Neural crest cell (in vitro differentiated cells): ENCODE results near the gene TUBB2B. TPM values are rescaled to one million over a fixed set of nuclear protein-coding genes. Genes with fewer than 3 reads are reported as not detected.
"Not testable (repeated sequence)": the region's sequence is repeated elsewhere in the genome, so short reads cannot be mapped to it uniquely, and the experiment has no call there.

Experiments
- DNase-seq: peaks from one replicate; pipeline ENCODE4 v3.0.0; 2021; ENCODE audit warnings: low read depth, mixed read lengths, low spot score
- H3K27ac Mint-ChIP-seq: one replicate; pipeline ENCODE4 v1.8.0; 2021; ENCODE audit warnings: mild to moderate bottlenecking, mixed read lengths; ENCODE audit not compliant: unreplicated experiment
- H3K27me3 Mint-ChIP-seq: 2 replicates; pipeline ENCODE4 v1.8.0; 2021; ENCODE audit warnings: low read depth, mild to moderate bottlenecking, mixed read lengths
- H3K36me3 Mint-ChIP-seq: 2 replicates; pipeline ENCODE4 v1.8.0; 2021; ENCODE audit warnings: low read depth, mild to moderate bottlenecking, mixed read lengths
- H3K4me1 Mint-ChIP-seq: 2 replicates; pipeline ENCODE4 v1.8.0; 2021; ENCODE audit warnings: mixed read lengths
- H3K4me3 Mint-ChIP-seq: one replicate; pipeline ENCODE4 v1.8.0; 2021; ENCODE audit warnings: mild to moderate bottlenecking, mixed read lengths
- H3K9me3 Mint-ChIP-seq: 2 replicates; pipeline ENCODE4 v1.8.0; 2021; ENCODE audit warnings: mixed read lengths
- total RNA-seq: library from RNA; stranded (reverse); gene quantifications from 2 replicates; pipeline ENCODE4 v1.2.1, GENCODE V29; 2021
- TF ChIP-seq, protein P1 (sequence below): fragments of 200-600 bp; sonication (generic); conservative IDR thresholded peaks from 2 replicates; pipeline ENCODE4 v1.5.0; 2021; ENCODE audit warnings: antibody characterized with exemption, mild to moderate bottlenecking

The TUBB2B gene
- total RNA-seq, 1 donor from 2014 or later, result 665 TPM

DNA sequence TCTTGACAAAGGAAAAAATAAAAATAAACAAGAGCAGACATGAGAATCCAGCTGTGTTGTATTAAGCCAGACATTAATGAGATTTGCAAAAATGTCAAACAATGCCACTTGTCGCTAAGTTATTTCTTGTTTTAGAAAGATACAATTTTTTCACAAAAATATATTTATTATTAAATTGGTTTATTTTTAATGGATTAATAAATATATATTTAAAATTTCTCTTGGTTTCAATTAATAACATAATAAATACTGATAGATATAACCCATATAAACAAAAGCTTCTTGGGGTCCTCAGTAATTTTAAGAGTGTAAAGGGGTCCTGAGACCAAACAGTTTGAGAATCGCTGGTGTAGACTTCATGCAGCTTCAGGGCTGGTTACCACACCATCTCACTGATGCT, 26.1 kb downstream of the TUBB2B start:
- DNase-seq, result no peak
- no peaks in the 10 kb centered on the region for H3K27me3 Mint-ChIP-seq
- no peak overlapping the region for H3K27ac Mint-ChIP-seq
- H3K9me3 Mint-ChIP-seq, result peaks cover 8% of the 10 kb centered on the region
- peaks cover 2% of the 10 kb centered on the region for H3K36me3 Mint-ChIP-seq
- no peaks in the 10 kb centered on the region for H3K4me1 Mint-ChIP-seq
- H3K4me3 Mint-ChIP-seq, result no peak overlapping the region
- TF ChIP-seq, protein P1, sequence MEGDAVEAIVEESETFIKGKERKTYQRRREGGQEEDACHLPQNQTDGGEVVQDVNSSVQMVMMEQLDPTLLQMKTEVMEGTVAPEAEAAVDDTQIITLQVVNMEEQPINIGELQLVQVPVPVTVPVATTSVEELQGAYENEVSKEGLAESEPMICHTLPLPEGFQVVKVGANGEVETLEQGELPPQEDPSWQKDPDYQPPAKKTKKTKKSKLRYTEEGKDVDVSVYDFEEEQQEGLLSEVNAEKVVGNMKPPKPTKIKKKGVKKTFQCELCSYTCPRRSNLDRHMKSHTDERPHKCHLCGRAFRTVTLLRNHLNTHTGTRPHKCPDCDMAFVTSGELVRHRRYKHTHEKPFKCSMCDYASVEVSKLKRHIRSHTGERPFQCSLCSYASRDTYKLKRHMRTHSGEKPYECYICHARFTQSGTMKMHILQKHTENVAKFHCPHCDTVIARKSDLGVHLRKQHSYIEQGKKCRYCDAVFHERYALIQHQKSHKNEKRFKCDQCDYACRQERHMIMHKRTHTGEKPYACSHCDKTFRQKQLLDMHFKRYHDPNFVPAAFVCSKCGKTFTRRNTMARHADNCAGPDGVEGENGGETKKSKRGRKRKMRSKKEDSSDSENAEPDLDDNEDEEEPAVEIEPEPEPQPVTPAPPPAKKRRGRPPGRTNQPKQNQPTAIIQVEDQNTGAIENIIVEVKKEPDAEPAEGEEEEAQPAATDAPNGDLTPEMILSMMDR, result no peak

- no peaks in the 10 kb centered on the region for H3K4me1 Mint-ChIP-seq
- no peak overlapping the region for H3K27ac Mint-ChIP-seq
- peaks cover 2% of the 10 kb centered on the region for H3K9me3 Mint-ChIP-seq
- no peak for DNase-seq
- TF ChIP-seq, protein P1, result no peak
- no peaks in the 10 kb centered on the region for H3K27me3 Mint-ChIP-seq
- H3K36me3 Mint-ChIP-seq, result peaks cover 2% of the 10 kb centered on the region
- no peak overlapping the region for H3K4me3 Mint-ChIP-seq
Measured at GRCh38 chr6:3200682-3201081, 26.8 kb downstream of the TUBB2B start.

DNA sequence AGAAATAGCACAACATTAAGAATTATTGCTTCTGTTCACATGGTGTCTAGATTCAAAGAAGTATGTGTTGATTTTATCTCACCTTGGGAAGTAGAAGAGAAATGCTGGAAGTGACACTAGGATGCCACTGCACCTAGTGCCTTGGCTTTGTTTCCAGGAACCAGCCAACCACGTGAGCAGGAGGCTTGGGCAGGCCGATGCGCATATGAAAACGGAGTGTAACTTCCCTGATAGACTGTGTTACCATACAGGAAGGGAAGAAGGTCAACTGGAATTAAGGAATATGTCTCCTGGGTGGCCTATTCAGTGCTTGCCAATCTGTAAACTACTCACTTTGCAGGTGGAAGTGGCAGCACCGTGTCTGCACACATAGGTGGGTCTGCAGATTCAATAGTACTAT, 28.1 kb downstream of the TUBB2B start:
- Mint-ChIP-seq H3K4me1 (no peaks in the 10 kb centered on the region), H3K27me3 (no peaks in the 10 kb centered on the region), H3K4me3 (no peak overlapping the region), H3K27ac (no peak overlapping the region), H3K9me3 (peaks cover 2% of the 10 kb centered on the region), H3K36me3 (peaks cover 2% of the 10 kb centered on the region)
- TF ChIP-seq, protein P1, result no peak
- no peak for DNase-seq

GRCh38 chr6:3197734-3198133, 29.7 kb downstream of the TUBB2B start:
- H3K9me3 Mint-ChIP-seq, H3K27ac Mint-ChIP-seq, H3K36me3 Mint-ChIP-seq, DNase-seq, H3K4me3 Mint-ChIP-seq, H3K27me3 Mint-ChIP-seq: not testable (repeated sequence)
- peaks cover 10% of the 10 kb centered on the region for H3K4me1 Mint-ChIP-seq

- Mint-ChIP-seq H3K4me3 (peak overlapping the region; percentile 11), H3K27me3 (no peaks in the 10 kb centered on the region), H3K36me3 (no peaks in the 10 kb centered on the region), H3K9me3 (no peaks in the 10 kb centered on the region), H3K27ac (no peak overlapping the region), H3K4me1 (peaks cover 15% of the 10 kb centered on the region)
- no peak for DNase-seq
- TF ChIP-seq, protein P1, result no peak
Measured at GRCh38 chr6:3196770-3197169, 30.7 kb downstream of the TUBB2B start.

- H3K36me3 Mint-ChIP-seq, result no peaks in the 10 kb centered on the region
- peak; percentile 54 for DNase-seq
- H3K4me1 Mint-ChIP-seq, result peaks cover 18% of the 10 kb centered on the region
- no peak overlapping the region for H3K27ac Mint-ChIP-seq
- TF ChIP-seq, protein P1, result no peak
- H3K27me3 Mint-ChIP-seq, result no peaks in the 10 kb centered on the region
- H3K4me3 Mint-ChIP-seq, result no peak overlapping the region
- H3K9me3 Mint-ChIP-seq, result peaks cover 2% of the 10 kb centered on the region
Measured at GRCh38 chr6:3195695-3196497, 31.6 kb downstream of the TUBB2B start.
